Stromal cell of bone marrow (primary cell): ENCODE results near the gene OR10T2.
"Not testable (repeated sequence)": the region's sequence is repeated elsewhere in the genome, so short reads cannot be mapped to it uniquely, and the experiment has no call there.

Experiments
- DNase-seq: peaks from one replicate; pipeline ENCODE4 v3.0.0-alpha.2; 2012; ENCODE audit warnings: low read depth

The OR10T2 gene

DNA sequence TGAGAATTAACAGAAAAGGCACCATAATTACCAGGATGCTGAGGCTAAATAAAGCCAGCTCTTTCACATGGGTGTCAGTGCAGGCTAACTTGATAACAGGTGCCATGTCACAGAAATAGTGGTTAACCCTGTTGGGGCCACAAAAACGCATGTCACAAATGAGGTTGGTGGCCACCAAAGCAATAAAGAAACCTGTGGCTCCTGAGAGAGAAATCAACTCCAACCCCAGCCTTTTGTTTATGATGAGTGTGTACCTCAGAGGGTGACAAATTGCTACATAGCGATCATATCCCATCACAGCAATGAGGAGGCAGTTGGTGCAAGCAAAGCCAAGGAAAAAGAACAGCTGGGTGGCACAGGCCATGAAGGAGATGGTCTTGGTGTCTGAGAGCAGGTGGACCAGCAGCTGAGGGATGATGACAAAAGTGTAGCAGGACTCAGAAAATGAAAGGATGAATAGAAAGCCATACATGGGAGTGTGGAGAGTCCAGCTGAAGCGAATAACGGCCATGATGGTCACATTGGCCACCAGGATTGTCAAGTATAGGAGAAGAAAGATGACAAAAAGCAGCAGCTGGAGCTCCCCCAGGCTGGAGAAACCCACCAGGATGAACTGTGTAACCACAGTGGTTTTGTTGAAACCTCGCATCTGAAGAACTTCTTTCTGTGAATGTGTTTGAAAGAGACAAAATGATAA, at the start of gene OR10T2:
Gene OR10T2, minus strand, starts transcription at position 649 of the 697 bp plus-strand sequence. Its CDS starts 0 bp downstream, at position 649.
- no peak for DNase-seq

DNA sequence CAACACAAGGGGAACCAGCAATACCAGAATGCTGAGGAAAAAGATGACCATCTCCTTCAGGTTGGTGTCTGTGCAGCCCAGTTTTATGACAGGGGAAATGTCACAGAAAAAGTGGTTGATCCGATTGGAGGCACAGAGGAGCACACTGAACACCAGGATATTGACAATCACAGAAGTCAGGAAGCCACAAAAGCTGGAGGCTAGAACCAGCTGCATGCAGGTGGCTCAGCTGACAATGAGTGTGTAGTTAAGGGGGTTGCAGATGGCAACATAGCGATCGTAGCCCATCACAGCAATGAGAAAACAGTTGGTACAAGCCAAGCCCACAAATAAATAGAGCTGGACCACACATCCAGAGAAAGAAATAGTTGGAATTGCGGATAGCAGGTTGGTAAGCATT, 46.1 kb upstream of the OR10T2 start:
- DNase-seq: no peak

- no peak for DNase-seq
These were observed 35.5 kb upstream of the OR10T2 start for GRCh38 chr1:158434741-158435140.

GRCh38 chr1:158430163-158430562, 30.9 kb upstream of the OR10T2 start:
- not testable (repeated sequence) for DNase-seq

DNA sequence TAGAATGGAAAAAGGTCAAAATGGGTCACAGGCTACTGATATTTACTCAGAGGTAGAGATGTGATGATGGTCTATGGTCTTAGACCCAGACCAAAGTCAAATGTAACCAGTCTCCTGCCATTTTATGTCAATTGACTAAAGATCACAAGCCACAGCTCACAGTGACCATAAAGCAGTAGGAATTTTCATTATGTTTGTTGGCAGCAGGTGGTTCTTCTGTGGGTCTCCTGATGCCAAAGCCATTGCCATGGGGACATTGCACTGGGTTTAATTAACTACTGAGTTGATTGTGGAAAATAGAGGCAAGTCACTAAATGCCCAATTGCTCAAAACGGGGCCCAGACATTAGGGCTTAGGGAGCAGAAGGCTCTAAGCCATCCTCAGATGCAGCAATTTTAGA, 26.9 kb upstream of the OR10T2 start, which contains the start of gene OR10K2:
Gene OR10K2, minus strand, starts transcription at position 101 of the 400 bp plus-strand sequence. CDS start 5,371 bp downstream, outside the sequence.
- no peak for DNase-seq

GRCh38 chr1:158425027-158425426, 25.8 kb upstream of the OR10T2 start:
- no peak for DNase-seq

- no peak for DNase-seq
These were observed 22.9 kb upstream of the OR10T2 start for GRCh38 chr1:158422212-158422611.

GRCh38 chr1:158417586-158417985, 18.3 kb upstream of the OR10T2 start:
- no peak for DNase-seq

- no peak for DNase-seq
These were observed 15.5 kb upstream of the OR10T2 start for GRCh38 chr1:158414651-158415345.

- no peak for DNase-seq
These were observed 7.8 kb upstream of the OR10T2 start for GRCh38 chr1:158407092-158407491.

DNA sequence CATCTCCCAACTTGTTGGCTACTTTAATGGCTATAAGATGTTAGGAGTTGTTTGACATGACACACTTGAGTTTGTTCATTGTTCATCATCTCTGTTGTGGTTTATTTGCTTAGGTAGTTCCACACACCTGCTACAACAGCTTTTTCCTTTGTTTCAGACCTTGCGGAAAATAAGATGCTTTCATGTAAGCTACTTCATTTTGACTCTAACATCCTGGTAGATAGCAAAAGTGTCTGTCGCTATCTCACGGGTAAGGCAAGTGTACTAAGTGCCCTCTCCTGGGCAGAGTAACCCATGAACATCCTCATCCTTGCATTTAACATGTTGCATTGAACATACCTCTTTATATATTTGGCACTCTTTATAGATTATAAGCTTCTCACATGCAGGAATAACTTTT, 1.6 kb upstream of the OR10T2 start:
- DNase-seq: no peak

DNA sequence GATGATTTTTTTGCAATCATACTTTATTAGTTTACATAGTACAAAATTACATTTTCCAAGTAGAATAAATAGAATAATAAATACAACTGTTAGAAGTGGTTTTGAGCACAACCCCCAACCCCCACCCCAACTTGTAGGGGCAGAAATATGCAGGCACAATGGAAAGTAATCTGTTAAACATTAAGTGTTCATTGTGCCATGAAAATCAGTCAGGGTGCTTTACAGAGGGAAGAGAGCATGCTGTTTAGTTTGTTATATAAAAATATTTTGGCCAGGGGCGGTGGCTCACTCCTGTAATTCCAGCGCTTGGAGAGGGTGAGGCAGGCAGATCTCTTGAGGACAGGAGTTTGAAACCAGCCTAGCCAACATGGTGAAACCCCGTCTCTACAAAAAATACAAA, 2.6 kb downstream of the OR10T2 start:
- DNase-seq: no peak

DNA sequence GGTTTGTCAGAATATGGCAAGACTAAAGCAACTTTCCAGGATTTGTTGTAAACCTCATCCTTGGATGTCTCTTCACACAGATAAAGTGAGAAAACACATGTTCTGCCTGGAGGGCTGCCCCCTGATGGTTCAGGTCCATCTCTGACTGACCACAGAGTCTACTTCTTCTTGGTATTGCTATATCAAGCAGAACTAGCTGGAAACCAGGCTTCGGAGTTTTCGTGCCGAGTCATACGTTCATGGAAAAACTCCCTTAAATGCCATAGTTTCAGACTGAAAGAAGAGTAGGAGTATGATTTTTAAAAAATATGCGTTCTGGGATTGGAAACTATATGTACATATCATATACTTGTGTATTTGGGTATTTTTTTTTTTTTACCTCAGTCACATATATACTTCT, 5.8 kb downstream of the OR10T2 start:
- DNase-seq: no peak

DNA sequence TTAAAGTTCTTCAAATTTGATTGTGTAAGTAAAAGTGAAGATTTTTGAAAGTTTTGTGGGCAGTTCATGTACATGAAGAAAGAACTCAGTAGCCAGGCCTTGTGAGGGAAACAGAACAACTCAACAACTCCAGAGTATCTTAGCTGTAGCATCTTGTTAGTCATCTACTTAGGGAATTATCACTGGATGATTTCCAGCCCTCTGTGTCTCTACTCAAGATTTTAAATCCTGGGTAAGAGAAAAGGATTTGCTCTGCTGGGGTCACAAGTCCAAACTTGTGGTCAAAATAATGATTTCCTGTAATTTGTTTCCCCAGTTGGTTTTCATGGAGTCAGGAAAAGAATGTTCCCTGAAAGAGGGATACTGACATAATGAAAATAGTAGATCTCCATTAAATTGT, 8.2 kb downstream of the OR10T2 start:
- peak; percentile 16 for DNase-seq

DNA sequence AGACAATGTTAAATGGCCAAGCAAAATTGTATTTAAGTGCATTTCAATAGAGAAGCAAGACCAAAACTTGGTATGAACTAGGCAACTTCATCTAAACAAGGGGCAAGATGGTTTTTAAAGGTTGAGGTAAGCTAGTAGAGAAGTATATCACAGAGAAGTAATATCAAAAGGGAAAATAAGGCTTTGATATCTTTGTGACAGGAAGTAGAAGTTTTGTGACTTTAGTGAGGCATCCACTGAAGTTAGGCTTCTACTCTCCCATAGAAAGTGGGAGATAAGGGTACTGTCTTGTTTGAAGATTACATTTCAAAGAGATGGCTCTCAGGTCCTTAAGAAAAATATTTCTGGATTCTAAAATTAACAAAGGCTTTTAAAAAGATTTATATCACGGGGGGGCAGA, 8.9 kb downstream of the OR10T2 start:
- no peak for DNase-seq

- DNase-seq: no peak
These were observed 24.4 kb downstream of the OR10T2 start for GRCh38 chr1:158374860-158375259.

GRCh38 chr1:158374101-158374500, 25.2 kb downstream of the OR10T2 start:
- not testable (repeated sequence) for DNase-seq

DNA sequence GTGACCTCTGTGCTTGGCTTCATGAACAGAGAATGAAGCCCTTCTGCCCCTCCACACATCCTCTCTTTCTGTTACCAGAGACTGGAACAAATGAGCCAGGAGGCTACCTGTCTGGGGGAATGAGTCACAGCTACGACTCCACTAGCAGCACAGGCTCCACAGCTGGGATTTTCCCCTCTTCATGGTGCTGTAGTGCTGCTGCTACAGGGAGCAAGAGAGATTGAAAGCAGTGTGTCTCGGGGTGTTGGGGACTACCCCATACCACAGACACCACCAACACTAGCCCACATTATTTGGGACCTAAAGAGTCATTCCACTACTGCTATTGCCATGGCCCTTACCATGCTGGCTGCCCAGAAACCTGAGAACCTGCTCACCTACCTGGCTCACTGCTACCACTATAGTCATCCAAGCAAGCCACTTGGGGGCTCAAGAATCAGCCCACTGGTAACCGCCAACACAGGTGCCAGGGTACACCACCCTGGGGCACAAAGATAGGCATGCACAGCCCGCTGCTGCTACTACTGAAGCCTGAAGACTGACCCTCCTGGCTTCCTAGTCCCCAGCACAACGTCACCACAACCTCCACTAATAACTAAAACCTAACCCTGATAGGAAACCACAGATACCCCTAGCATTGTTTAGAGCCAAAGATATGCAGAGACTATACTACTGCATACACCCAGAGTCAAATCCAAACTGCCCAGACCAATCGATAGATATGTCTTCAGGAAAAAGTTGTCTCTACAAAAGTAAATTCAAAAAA, 27.9 kb downstream of the OR10T2 start:
- DNase-seq: no peak

GRCh38 chr1:158366783-158367182, 32.5 kb downstream of the OR10T2 start:
- DNase-seq: no peak

- DNase-seq: no peak
These were observed 36.3 kb downstream of the OR10T2 start for GRCh38 chr1:158362941-158363340.

GRCh38 chr1:158362482-158362881, 36.8 kb downstream of the OR10T2 start:
- DNase-seq: no peak

GRCh38 chr1:158357441-158357840, 41.8 kb downstream of the OR10T2 start:
- DNase-seq: no peak

- DNase-seq: no peak
These were observed 42.6 kb downstream of the OR10T2 start for GRCh38 chr1:158356616-158357015.
